ENCODE results near the gene C1QTNF7.

C1QTNF7 gene

GRCh38 chr4:15489551-15489950 is 61.7 kb downstream of the C1QTNF7 start:
- Histone ChIP-seq H3K9me3 (ENCODE audit: insufficient read depth, low read length) (peaks cover 23% of the 10 kb centered on the region), H3K36me3 (ENCODE audit: insufficient read depth, insufficient read length, low read length) (peaks cover 11% of the 10 kb centered on the region), H3K27me3 (ENCODE audit: insufficient read depth, insufficient read length) (no peaks in the 10 kb centered on the region), H3K4me3 (ENCODE audit: insufficient read length, low read depth) (no peak overlapping the region), H3K4me1 (ENCODE audit: insufficient read depth, insufficient read length) (no peaks in the 10 kb centered on the region), H3K9ac (ENCODE audit: insufficient read length, low read depth) (no peak overlapping the region)
- TF ChIP-seq YY1 (IDR thresholded peaks at IDR 0.05; ENCODE audit: insufficient read depth, insufficient read length) = no peak
- TF ChIP-seq SUZ12 (IDR thresholded peaks at IDR 0.05; ENCODE audit: extremely low read depth, insufficient read depth, insufficient read length) = no peak
- no peak for TF ChIP-seq ZNF274 (IDR thresholded peaks at IDR 0.05; ENCODE audit: low read depth, low read length)
- DNase-seq (ENCODE audit: low read depth, low spot score) = no peak

GRCh38 chr4:15493411-15493810 is 65.6 kb downstream of the C1QTNF7 start:
- H3K9ac ChIP-seq (ENCODE audit: insufficient read length, low read depth) = no peak overlapping the region
- H3K4me3 ChIP-seq (ENCODE audit: insufficient read length, low read depth) = no peak overlapping the region
- peaks cover 11% of the 10 kb centered on the region for H3K36me3 ChIP-seq (ENCODE audit: insufficient read depth, insufficient read length, low read length)
- peaks cover 13% of the 10 kb centered on the region for H3K9me3 ChIP-seq (ENCODE audit: insufficient read depth, low read length)
- no peak for TF ChIP-seq YY1 (IDR thresholded peaks at IDR 0.05; ENCODE audit: insufficient read depth, insufficient read length)
- no peak for TF ChIP-seq ZNF274 (IDR thresholded peaks at IDR 0.05; ENCODE audit: low read depth, low read length)
- no peaks in the 10 kb centered on the region for H3K27me3 ChIP-seq (ENCODE audit: insufficient read depth, insufficient read length)
- no peaks in the 10 kb centered on the region for H3K4me1 ChIP-seq (ENCODE audit: insufficient read depth, insufficient read length)
- no peak for DNase-seq (ENCODE audit: low read depth, low spot score)

- peaks cover 7% of the 10 kb centered on the region; the same call in 1 of the 2 replicates for H3K9me3 ChIP-seq (ENCODE audit: insufficient read depth, low read length)
- no peak for TF ChIP-seq ZNF274 (IDR thresholded peaks at IDR 0.05; ENCODE audit: low read depth, low read length)
- no peak for TF ChIP-seq YY1 (IDR thresholded peaks at IDR 0.05; ENCODE audit: insufficient read depth, insufficient read length)
- no peak for TF ChIP-seq SUZ12 (IDR thresholded peaks at IDR 0.05; ENCODE audit: extremely low read depth, insufficient read depth, insufficient read length)
- H3K4me3 ChIP-seq (ENCODE audit: insufficient read length, low read depth) = no peak overlapping the region
- H3K4me1 ChIP-seq (ENCODE audit: insufficient read depth, insufficient read length) = no peaks in the 10 kb centered on the region
- H3K9ac ChIP-seq (ENCODE audit: insufficient read length, low read depth) = no peak overlapping the region
- DNase-seq (ENCODE audit: low read depth, low spot score) = no peak
- peaks cover 3% of the 10 kb centered on the region for H3K36me3 ChIP-seq (ENCODE audit: insufficient read depth, insufficient read length, low read length)
- H3K27me3 ChIP-seq (ENCODE audit: insufficient read depth, insufficient read length) = no peaks in the 10 kb centered on the region
Observed at GRCh38 chr4:15495621-15496020, 67.8 kb downstream of the C1QTNF7 start.
